ENCODE results near the gene SYNE2.

DNA sequence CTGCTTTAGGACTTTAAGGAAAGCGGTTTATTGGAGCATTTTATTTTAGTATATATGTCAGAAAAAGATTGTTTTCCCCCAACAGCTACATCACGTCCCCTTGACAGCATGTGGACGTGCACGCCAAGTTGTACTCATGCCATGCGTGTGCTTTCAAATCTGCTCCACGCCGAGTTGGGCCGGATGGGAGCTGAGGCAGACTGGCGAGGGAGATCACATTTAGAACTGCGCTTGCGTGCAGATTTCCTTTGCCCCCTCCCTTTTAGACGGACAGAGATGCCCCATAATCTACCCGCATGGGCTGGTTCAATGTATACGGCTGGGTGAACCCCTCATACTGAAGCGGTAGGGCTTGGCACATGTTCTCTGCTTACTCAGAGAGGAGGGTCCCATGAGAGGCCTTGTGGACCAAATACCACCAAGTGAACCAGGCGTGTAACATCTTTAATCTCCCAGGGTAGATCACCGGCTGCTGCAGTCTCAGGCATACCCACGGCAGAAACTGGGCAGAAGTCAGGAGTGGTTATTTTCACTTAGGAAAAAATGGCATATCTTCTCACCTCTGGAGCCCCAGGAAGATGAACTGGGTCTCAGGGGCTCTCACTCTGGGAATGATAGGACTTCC lies 349.2 kb downstream of the SYNE2 start:
- TF ChIP-seq, protein P1, sequence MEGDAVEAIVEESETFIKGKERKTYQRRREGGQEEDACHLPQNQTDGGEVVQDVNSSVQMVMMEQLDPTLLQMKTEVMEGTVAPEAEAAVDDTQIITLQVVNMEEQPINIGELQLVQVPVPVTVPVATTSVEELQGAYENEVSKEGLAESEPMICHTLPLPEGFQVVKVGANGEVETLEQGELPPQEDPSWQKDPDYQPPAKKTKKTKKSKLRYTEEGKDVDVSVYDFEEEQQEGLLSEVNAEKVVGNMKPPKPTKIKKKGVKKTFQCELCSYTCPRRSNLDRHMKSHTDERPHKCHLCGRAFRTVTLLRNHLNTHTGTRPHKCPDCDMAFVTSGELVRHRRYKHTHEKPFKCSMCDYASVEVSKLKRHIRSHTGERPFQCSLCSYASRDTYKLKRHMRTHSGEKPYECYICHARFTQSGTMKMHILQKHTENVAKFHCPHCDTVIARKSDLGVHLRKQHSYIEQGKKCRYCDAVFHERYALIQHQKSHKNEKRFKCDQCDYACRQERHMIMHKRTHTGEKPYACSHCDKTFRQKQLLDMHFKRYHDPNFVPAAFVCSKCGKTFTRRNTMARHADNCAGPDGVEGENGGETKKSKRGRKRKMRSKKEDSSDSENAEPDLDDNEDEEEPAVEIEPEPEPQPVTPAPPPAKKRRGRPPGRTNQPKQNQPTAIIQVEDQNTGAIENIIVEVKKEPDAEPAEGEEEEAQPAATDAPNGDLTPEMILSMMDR (IDR thresholded peaks at IDR 0.05) = no peak
- TF ChIP-seq POLR2A (IDR thresholded peaks at IDR 0.05) = no peak

Data from vagina (tissue), 2 donors.